K562 (cell line): Measurements from ENCODE around the gene ERFL. TPM values are rescaled to one million over a fixed set of nuclear protein-coding genes. Genes with fewer than 3 reads are reported as not detected.

ENCODE experiments used
- AFF4 ChIP-seq: sonication (generic); formaldehyde crosslinking; IDR thresholded peaks from 2 replicates; pipeline ENCODE4 v1.8.0; 2023; ENCODE audit warnings: mild to moderate bottlenecking, missing genetic modification reagents
- CBFA2T2 ChIP-seq: fragments of 450-650 bp; conservative IDR thresholded peaks from 2 replicates; pipeline ENCODE4 v1.6.1; 2017; ENCODE audit warnings: mild to moderate bottlenecking
- CBX1 ChIP-seq: sonication (generic); IDR thresholded peaks from 2 replicates; pipeline ENCODE4 v1.6.1; 2016; ENCODE audit warnings: antibody characterized with exemption, low read depth, mild to moderate bottlenecking
- CTCFL ChIP-seq: IDR thresholded peaks from 2 replicates; pipeline ENCODE4 v1.6.1; 2011; ENCODE audit warnings: borderline replicate concordance, low read depth, mild to moderate bottlenecking, moderate library complexity, low read length; ENCODE audit not compliant: insufficient read depth, poor library complexity, severe bottlenecking
- CUX1 ChIP-seq: fragments of 200-800 bp; sonication (Bioruptor generic); IDR thresholded peaks from 2 replicates; pipeline ENCODE4 v1.6.1; 2016; ENCODE audit warnings: missing genetic modification characterization, missing compliant biosample characterization
- E2F8 ChIP-seq: fragments of 450-650 bp; IDR thresholded peaks from 2 replicates; pipeline ENCODE4 v1.7.1; 2018; ENCODE audit warnings: mild to moderate bottlenecking, low read depth; ENCODE audit not compliant: partially characterized antibody
- HDAC1 ChIP-seq, 2 experiments: fragments of 450-650 bp; IDR thresholded peaks; 2 replicates each; pipeline ENCODE4 v1.6.1; 2016 to 2017; ENCODE audit warnings: inconsistent platforms in 1 of 2, mild to moderate bottlenecking in 1 of 2, moderate library complexity in 1 of 2
- NEUROD1 ChIP-seq: fragments of 150-350 bp; IDR thresholded peaks from 2 replicates; pipeline ENCODE4 v1.6.1; 2014; ENCODE audit warnings: borderline replicate concordance, low read length, low read depth; ENCODE audit not compliant: partially characterized antibody
- PPARD ChIP-seq: fragments of 250-450 bp; sonication (Bioruptor Pico); IDR thresholded peaks from 2 replicates; pipeline ENCODE4 v1.8.0; 2022; ENCODE audit warnings: inconsistent platforms, mild to moderate bottlenecking, moderate library complexity
- ZNF121 ChIP-seq: sonication (generic); formaldehyde crosslinking; conservative IDR thresholded peaks from 2 replicates; pipeline ENCODE4 v1.8.0; 2022; ENCODE audit warnings: missing genetic modification reagents
- ZNF76 ChIP-seq: fragments of 250-450 bp; sonication (Bioruptor Pico); IDR thresholded peaks from 2 replicates; pipeline ENCODE4 v1.4.0; 2020; ENCODE audit warnings: mild to moderate bottlenecking, moderate library complexity, borderline replicate concordance
- polyA plus RNA-seq, 8 experiments: library from polyadenylated mRNA; depleted of rRNA in 4 of 8; stranded (reverse) in 5 of 8; unstranded in 3 of 8; fragments of >200 nt; fragmentation: Nextera tagmentation in 2 of 8; fragmentation: Illumina TruSeq in 1 of 8; extraction: Ambion mirVana in 2 of 8; extraction: Trizol in 1 of 8; gene quantifications; 2 replicates each; pipeline versions ENCODE4 v1.2.1 to v1.2.3, GENCODE V29; 2011 to 2014; ENCODE audit warnings: inconsistent platforms in 1 of 8, missing spikeins in 1 of 8
- total RNA-seq, 7 experiments: library from RNA; depleted of rRNA in 6 of 7; stranded (reverse); fragments of >200 nt in 6 of 7; fragmentation: Illumina TruSeq in 2 of 7; extraction: Trizol in 2 of 7; gene quantifications; 2 replicates each; pipeline versions ENCODE4 v1.2.1 to v1.2.3, GENCODE V29; 2011 to 2021; ENCODE audit warnings: low replicate concordance in 1 of 7

Gene ERFL
- total and polyA plus RNA-seq, 9 of the 15 experiments (the other 6 are each of a cell fraction or from before 2014, with no cell fraction given) = 0.07 to 0.75 (median 0.32) TPM; not detected in 4

GRCh38 chr19:41872775-41873647 lies 55.2 kb downstream of the ERFL start (continued):
- TF ChIP-seq AFF4 (CRISPR knock-in tag) (no peak), NEUROD1 (no peak), ZNF76 (no peak), ZNF121 (CRISPR knock-in tag) (no peak), PPARD (CRISPR knock-in tag) (no peak), CBFA2T2 (no peak), HDAC1 (IDR thresholded peaks at IDR 0.05) (no peak), CTCFL (peak; percentile 35), E2F8 (peak; percentile 29), CUX1 (CRISPR knock-in tag) (no peak), CBX1 (no peak)
